H1 (cell line): Measurements from ENCODE around the gene NR2F1-AS1. TPM values are rescaled to one million over a fixed set of nuclear protein-coding genes. Genes with fewer than 3 reads are reported as not detected.
A peak's percentile ranks its signal among the peaks of the same experiment; 100 is the strongest.

Experiments used
- CTCF ChIA-PET: fragments of 300-600 bp; sonication (Branson Sonifier 250); formaldehyde crosslinking; loops from one replicate; lab custom pipeline; 2021; ENCODE audit not compliant: partially characterized antibody; lab: Charles Lee
- POLR2A ChIA-PET: fragments of 300-600 bp; sonication (Branson Sonifier 250); formaldehyde crosslinking; loops from one replicate; lab custom pipeline; 2021; ENCODE audit warnings: inconsistent platforms; ENCODE audit not compliant: partially characterized antibody; lab: Charles Lee
- DNase-seq, 2 experiments: peaks; one replicate each; pipeline versions ENCODE4 v3.0.0 to v3.0.0-alpha.2; 2010 to 2022; ENCODE audit warnings: low spot score in 2 of 2, low read depth in 1 of 2, mixed read lengths in 1 of 2
- FAIRE-seq: peaks from 2 replicates; lab custom pipeline; 2011; peaks lifted over from hg19 to GRCh38; lab: Jason Lieb, UNC
- H2AFZ ChIP-seq: 2 replicates; pipeline ENCODE4 v1.8.1; 2012; ENCODE audit warnings: low read length, inconsistent platforms
- H2AK5ac ChIP-seq: 2 replicates; pipeline ENCODE4 v1.6.1; 2013; ENCODE audit warnings: low read depth, low read length
- H2BK120ac ChIP-seq: replicated peaks from 2 replicates; pipeline ENCODE3; 2013; ENCODE audit warnings: low read depth, low read length, inconsistent platforms
- H2BK12ac ChIP-seq: 2 replicates; pipeline ENCODE4 v1.6.1; 2013; ENCODE audit warnings: low read depth, low read length
- H2BK15ac ChIP-seq: 2 replicates; pipeline ENCODE4 v1.6.1; 2013; ENCODE audit warnings: low read length
- H2BK20ac ChIP-seq: 2 replicates; pipeline ENCODE4 v1.6.1; 2013; ENCODE audit warnings: low read length
- H2BK5ac ChIP-seq: 2 replicates; pipeline ENCODE4 v1.6.1; 2013; ENCODE audit warnings: low read depth, low read length
- H3K14ac ChIP-seq: 2 replicates; pipeline ENCODE4 v1.6.1; 2013; ENCODE audit warnings: inconsistent platforms; ENCODE audit not compliant: insufficient read length
- H3K18ac ChIP-seq: 2 replicates; pipeline ENCODE4 v1.6.1; 2013; ENCODE audit warnings: low read length; ENCODE audit errors: extremely low read depth
- H3K23ac ChIP-seq: 2 replicates; pipeline ENCODE4 v1.6.1; 2013; ENCODE audit warnings: inconsistent platforms; ENCODE audit not compliant: insufficient read length
- H3K23me2 ChIP-seq: 2 replicates; pipeline ENCODE4 v1.6.1; 2013; ENCODE audit warnings: low read depth, low read length
- H3K27ac ChIP-seq: 2 replicates; pipeline ENCODE4 v1.6.1; 2011; ENCODE audit warnings: low read depth, low read length, inconsistent platforms
- H3K27me3 ChIP-seq, 4 experiments: replicated peaks in 1 of 4; 1 replicate in 1 of 4; 2 replicates in 3 of 4; pipeline versions ENCODE4 v1.6.1 to v1.8.1; 2011 to 2013; ENCODE audit warnings: low read length in 3 of 4, mild to moderate bottlenecking in 3 of 4, inconsistent platforms in 2 of 4, mixed read lengths in 2 of 4, moderate library complexity in 1 of 4; ENCODE audit not compliant: control insufficient read depth in 3 of 4, insufficient read depth in 3 of 4; ENCODE audit errors: extremely low read depth in 1 of 4
- H3K36me3 ChIP-seq, 4 experiments: 2 replicates each; pipeline versions ENCODE4 v1.6.1 to v1.8.1; 2011 to 2013; ENCODE audit warnings: mild to moderate bottlenecking in 4 of 4, low read length in 3 of 4, moderate library complexity in 2 of 4, control low read depth in 1 of 4, inconsistent platforms in 1 of 4; ENCODE audit not compliant: insufficient read depth in 4 of 4, control insufficient read depth in 2 of 4
- H3K4ac ChIP-seq: replicated peaks from 2 replicates; pipeline ENCODE3; 2013; ENCODE audit warnings: low read length, low read depth, mixed read lengths, inconsistent platforms; ENCODE audit not compliant: insufficient read length
- H3K4me1 ChIP-seq, 4 experiments: replicated peaks in 1 of 4; 1 replicate in 1 of 4; 2 replicates in 3 of 4; pipeline versions ENCODE4 v1.6.1 to v1.8.1; 2011 to 2013; ENCODE audit warnings: low read length in 3 of 4, inconsistent platforms in 2 of 4, mixed read lengths in 1 of 4; ENCODE audit not compliant: insufficient read depth in 4 of 4, control insufficient read depth in 3 of 4
- H3K4me2 ChIP-seq, 2 experiments: 2 replicates each; pipeline versions ENCODE4 v1.6.1 to v1.8.1; 2011 to 2013; ENCODE audit warnings: low read depth in 2 of 2, low read length in 2 of 2, control low read depth in 1 of 2, inconsistent platforms in 1 of 2, mild to moderate bottlenecking in 1 of 2; ENCODE audit not compliant: insufficient read depth in 1 of 2
- H3K4me3 ChIP-seq, 4 experiments: fragments of 200-600, 300-600 bp in 1 of 4; sonication (generic), shearing (Covaris generic), sonication (Bioruptor Twin) in 1 of 4; 2 replicates each; pipeline versions ENCODE4 v1.5.1 to v1.8.1; 2011 to 2016; ENCODE audit warnings: low read length in 4 of 4, low read depth in 3 of 4, control low read depth in 2 of 4, inconsistent platforms in 2 of 4, mild to moderate bottlenecking in 2 of 4, mixed read lengths in 1 of 4, moderate library complexity in 1 of 4; ENCODE audit not compliant: insufficient read depth in 2 of 4; ENCODE audit errors: extremely low read depth in 1 of 4
- H3K56ac ChIP-seq: replicated peaks from 2 replicates; pipeline ENCODE3; 2013; ENCODE audit warnings: low read depth, mild to moderate bottlenecking, mixed read lengths, low read length, inconsistent platforms; ENCODE audit not compliant: insufficient read length
- H3K79me1 ChIP-seq: 2 replicates; pipeline ENCODE4 v1.6.1; 2013; ENCODE audit warnings: low read depth, low read length, control low read depth
- H3K79me2 ChIP-seq, 2 experiments: 2 replicates each; pipeline versions ENCODE4 v1.6.1 to v1.8.1; 2012 to 2013; ENCODE audit warnings: low read length in 2 of 2, mild to moderate bottlenecking in 2 of 2, inconsistent platforms in 1 of 2; ENCODE audit not compliant: insufficient read depth in 2 of 2, control insufficient read depth in 1 of 2
- H3K9ac ChIP-seq, 4 experiments: replicated peaks in 1 of 4; 1 replicate in 1 of 4; 2 replicates in 3 of 4; pipeline versions ENCODE4 v1.6.1 to v1.8.1; 2011 to 2013; ENCODE audit warnings: low read depth in 3 of 4, low read length in 3 of 4, control low read depth in 2 of 4, mild to moderate bottlenecking in 2 of 4, moderate library complexity in 2 of 4, inconsistent platforms in 1 of 4; ENCODE audit errors: extremely low read depth in 1 of 4
- H3K9me3 ChIP-seq, 2 experiments: 2 replicates each; pipeline versions ENCODE4 v1.6.1 to v1.8.1; 2012 to 2013; ENCODE audit warnings: mild to moderate bottlenecking in 2 of 2, moderate library complexity in 2 of 2, control low read depth in 1 of 2, inconsistent platforms in 1 of 2, low read depth in 1 of 2, low read length in 1 of 2, mixed read lengths in 1 of 2; ENCODE audit not compliant: insufficient read depth in 2 of 2
- H4K20me1 ChIP-seq, 2 experiments: replicated peaks in 1 of 2; 2 replicates each; pipeline versions ENCODE3 to v1.8.1; 2011 to 2013; ENCODE audit warnings: inconsistent platforms in 2 of 2, low read length in 2 of 2, mild to moderate bottlenecking in 1 of 2; ENCODE audit not compliant: insufficient read depth in 2 of 2, control insufficient read depth in 1 of 2
- H4K5ac ChIP-seq: 2 replicates; pipeline ENCODE4 v1.6.1; 2013; ENCODE audit warnings: low read length, low read depth, mixed read lengths, inconsistent platforms; ENCODE audit not compliant: insufficient read length
- H4K8ac ChIP-seq: 2 replicates; pipeline ENCODE4 v1.8.0; 2013; ENCODE audit warnings: mild to moderate bottlenecking, moderate library complexity, low read length, inconsistent platforms; ENCODE audit not compliant: insufficient read depth; ENCODE audit errors: extremely low read depth
- H4K91ac ChIP-seq: replicated peaks from 2 replicates; pipeline ENCODE3; 2013; ENCODE audit warnings: low read length, mixed read lengths, inconsistent platforms; ENCODE audit not compliant: insufficient read length
- BCL11A ChIP-seq, 2 experiments: IDR thresholded peaks; one replicate each; pipeline ENCODE4 v1.6.1; 2011; ENCODE audit warnings: low read depth in 2 of 2, low read length in 2 of 2, mild to moderate bottlenecking in 2 of 2
- MAFK ChIP-seq: IDR thresholded peaks from 2 replicates; pipeline ENCODE4 v1.6.1; 2012; ENCODE audit warnings: low read depth, mild to moderate bottlenecking, improper control_type of control experiment, low read length
- WGBS, 2 experiments: shearing (Covaris generic) in 1 of 2; methylation state at CpG; one replicate each; pipeline versions ENCODE4 v1.1.6 to v1.1.7; 2013 to 2015; ENCODE audit warnings: low lambda C conversion rate in 2 of 2, mixed read lengths in 2 of 2, inconsistent platforms in 1 of 2, low coverage in 1 of 2, missing lambda C conversion rate in 1 of 2; ENCODE audit not compliant: insufficient replicate concordance in 2 of 2, insufficient coverage in 1 of 2, insufficient read length in 1 of 2; ENCODE audit errors: extremely low coverage in 1 of 2, missing lambda C conversion rate in 1 of 2; 5-methylcytosine and 5-hydroxymethylcytosine counted together
- polyA plus RNA-seq, 7 experiments: library from polyadenylated mRNA; depleted of rRNA in 3 of 7; stranded (reverse) in 5 of 7; unstranded in 2 of 7; fragments of >200 nt in 5 of 7; fragments of 200-250 nt in 2 of 7; gene quantifications; 1 replicate in 5 of 7; 2 replicates in 1 of 7; 4 replicates in 1 of 7; pipeline versions ENCODE4 v1.2.1 to v1.2.3, GENCODE V29; 2011 to 2013; ENCODE audit warnings: missing spikeins in 2 of 7, mixed read lengths in 2 of 7
- total RNA-seq: library from RNA; stranded (reverse); fragmentation: NEBNext Ultra II Directional; extraction: Animal tissue kit (Norgen Biotek cat#: 25700); gene quantifications from 2 replicates; pipeline ENCODE4 v1.2.1, GENCODE V29; 2021
- TF ChIP-seq, protein P1 (sequence below): IDR thresholded peaks from 2 replicates; pipeline ENCODE4 v1.6.1; 2012; ENCODE audit warnings: inconsistent platforms

NR2F1-AS1 gene
- total and polyA plus RNA-seq, 2 of the 8 experiments (the other 6 are each of a cell fraction or from before 2014, with no cell fraction given): 1.6 to 5.6 TPM

DNA sequence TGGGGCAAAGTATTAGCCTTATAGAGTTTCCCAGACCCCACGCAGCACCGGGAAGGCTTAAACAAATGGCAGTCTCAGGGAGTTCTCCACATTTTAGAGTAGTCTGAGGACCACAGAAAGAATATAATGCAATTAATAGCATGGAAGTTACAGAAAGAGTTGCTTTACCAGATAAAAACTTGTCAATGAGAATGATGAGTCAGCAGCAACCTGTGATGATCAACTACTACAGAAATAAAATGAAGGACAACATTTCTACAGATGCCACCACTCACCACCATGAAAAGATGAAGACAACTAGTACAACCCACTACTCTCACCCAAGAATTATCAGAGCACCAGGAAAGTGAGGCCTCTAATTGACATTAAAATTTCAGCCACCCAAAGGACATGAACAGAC lies 120.7 kb downstream of the NR2F1-AS1 start:
- Histone ChIP-seq H2BK120ac (no peak overlapping the region), H3K14ac (no peak overlapping the region), H2BK15ac (no peak overlapping the region), H3K23ac (no peak overlapping the region), H2AK5ac (no peak overlapping the region), H2BK12ac (no peak overlapping the region), H3K4ac (no peak overlapping the region), H4K5ac (no peak overlapping the region), H3K4me3 (no peak overlapping the region), H3K9ac (no peak overlapping the region), H3K9me3 (peaks cover 18 to 25% of the 10 kb centered on the region in 2 experiments), H2BK20ac (no peak overlapping the region), H3K56ac (no peak overlapping the region), H3K4me1 (no peaks in the 10 kb centered on the region), H2AFZ (no peak overlapping the region), H3K27me3 (no peaks in the 10 kb centered on the region), H3K4me2 (no peak overlapping the region), H2BK5ac (no peak overlapping the region), H3K23me2 (no peaks in the 10 kb centered on the region), H3K79me2 (no peaks in the 10 kb centered on the region), H3K18ac (no peak overlapping the region), H4K8ac (no peak overlapping the region), H3K79me1 (no peaks in the 10 kb centered on the region), H4K20me1 (no peaks in the 10 kb centered on the region), H4K91ac (no peak overlapping the region), H3K27ac (no peak overlapping the region), H3K36me3 (no peaks in the 10 kb centered on the region; a peak in 2 of 8 replicates)
- FAIRE-seq: no peak
- no peak for DNase-seq
- 100% methylated on average over 2 of the region's 2 CpGs; no CpG with 5 or more reads in 1 of the 2 experiments for WGBS, 2 experiments
- POLR2A ChIA-PET: no interaction called here
- CTCF ChIA-PET: no interaction called here
- TF ChIP-seq BCL11A (IDR thresholded peaks at IDR 0.05; ENCODE audit: low read depth in 2 of 2, low read length in 2 of 2): no peak
- TF ChIP-seq, protein P1, sequence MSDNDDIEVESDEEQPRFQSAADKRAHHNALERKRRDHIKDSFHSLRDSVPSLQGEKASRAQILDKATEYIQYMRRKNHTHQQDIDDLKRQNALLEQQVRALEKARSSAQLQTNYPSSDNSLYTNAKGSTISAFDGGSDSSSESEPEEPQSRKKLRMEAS: no peak
- TF ChIP-seq MAFK: peak; percentile 25; the same call in 1 of the 2 replicates
